WI38 (cell line): ENCODE results near the gene ACTN4.
"Not testable (repeated sequence)": the region's sequence is repeated elsewhere in the genome, so short reads cannot be mapped to it uniquely, and the experiment has no call there.

Experiments used
- H3K4me3 ChIP-seq: 2 replicates; pipeline ENCODE4 v1.5.1; 2011; ENCODE audit warnings: low read depth, mild to moderate bottlenecking, control low read depth, low read length
- TF ChIP-seq, protein P1 (sequence below): IDR thresholded peaks from 2 replicates; pipeline ENCODE4 v1.5.1; 2012; ENCODE audit warnings: low read depth, mild to moderate bottlenecking, control low read depth, low read length

ACTN4 gene

DNA sequence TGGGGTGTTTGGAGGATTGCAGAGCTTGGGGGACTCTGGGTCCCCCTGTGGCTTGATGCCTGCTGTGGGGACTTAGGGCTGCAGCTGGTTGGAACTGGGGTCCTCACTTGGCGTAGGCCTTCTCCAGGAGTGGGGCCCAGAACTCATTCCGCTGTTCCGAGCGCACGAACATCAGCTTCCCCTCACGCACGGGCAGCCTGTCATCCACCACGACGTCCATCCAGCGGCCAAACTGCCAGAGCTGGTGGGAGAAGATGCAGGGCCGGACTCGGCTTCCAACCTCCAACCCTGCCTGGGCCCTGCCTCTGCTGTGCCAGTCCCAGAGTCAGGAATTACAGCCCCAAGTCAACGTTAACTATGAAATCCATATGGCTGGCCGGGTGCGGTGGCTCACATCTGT, 94.2 kb downstream of the ACTN4 start:
- no peak overlapping the region for H3K4me3 ChIP-seq
- TF ChIP-seq, protein P1, sequence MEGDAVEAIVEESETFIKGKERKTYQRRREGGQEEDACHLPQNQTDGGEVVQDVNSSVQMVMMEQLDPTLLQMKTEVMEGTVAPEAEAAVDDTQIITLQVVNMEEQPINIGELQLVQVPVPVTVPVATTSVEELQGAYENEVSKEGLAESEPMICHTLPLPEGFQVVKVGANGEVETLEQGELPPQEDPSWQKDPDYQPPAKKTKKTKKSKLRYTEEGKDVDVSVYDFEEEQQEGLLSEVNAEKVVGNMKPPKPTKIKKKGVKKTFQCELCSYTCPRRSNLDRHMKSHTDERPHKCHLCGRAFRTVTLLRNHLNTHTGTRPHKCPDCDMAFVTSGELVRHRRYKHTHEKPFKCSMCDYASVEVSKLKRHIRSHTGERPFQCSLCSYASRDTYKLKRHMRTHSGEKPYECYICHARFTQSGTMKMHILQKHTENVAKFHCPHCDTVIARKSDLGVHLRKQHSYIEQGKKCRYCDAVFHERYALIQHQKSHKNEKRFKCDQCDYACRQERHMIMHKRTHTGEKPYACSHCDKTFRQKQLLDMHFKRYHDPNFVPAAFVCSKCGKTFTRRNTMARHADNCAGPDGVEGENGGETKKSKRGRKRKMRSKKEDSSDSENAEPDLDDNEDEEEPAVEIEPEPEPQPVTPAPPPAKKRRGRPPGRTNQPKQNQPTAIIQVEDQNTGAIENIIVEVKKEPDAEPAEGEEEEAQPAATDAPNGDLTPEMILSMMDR: no peak

DNA sequence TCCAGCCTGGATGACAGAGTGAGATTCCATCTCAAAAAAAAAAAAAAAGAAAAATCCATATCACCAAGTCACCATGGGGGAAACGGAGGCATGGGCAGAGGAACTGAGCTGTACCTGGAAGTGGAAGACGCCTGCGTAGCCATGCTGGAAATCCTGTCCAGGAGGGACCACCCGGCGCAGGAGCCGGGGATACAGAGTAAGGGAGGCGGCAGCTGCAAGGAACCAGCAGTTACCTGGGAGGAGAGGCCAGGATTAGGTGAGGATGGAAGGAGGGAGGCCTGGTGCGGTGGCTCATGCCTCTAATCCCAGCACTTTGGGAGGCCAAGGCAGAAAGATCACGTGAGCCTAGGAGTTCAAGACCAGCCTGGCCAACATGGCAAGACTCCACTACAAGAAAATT, 94.8 kb downstream of the ACTN4 start:
- H3K4me3 ChIP-seq: no peak overlapping the region
- TF ChIP-seq, protein P1: no peak

DNA sequence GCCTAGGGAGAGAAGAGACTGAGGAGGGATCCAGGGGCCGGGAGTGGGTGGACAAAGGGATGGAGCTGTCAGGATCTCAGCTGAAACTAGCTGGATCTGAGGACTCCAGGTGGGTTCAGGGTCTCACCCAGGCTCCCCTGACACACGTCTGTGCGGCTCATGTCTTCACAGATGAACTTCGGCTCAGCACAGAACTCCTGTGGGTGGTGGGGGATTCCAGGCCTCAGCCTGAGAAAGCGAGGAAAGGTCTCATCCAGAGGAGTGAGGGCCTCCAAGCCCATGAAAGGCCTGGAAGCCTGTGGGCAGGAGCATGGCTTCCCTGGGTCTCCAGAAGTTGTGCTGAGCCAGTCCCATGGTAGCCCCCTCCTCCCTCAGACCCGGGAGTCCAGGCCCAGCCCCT, 95.5 kb downstream of the ACTN4 start:
- TF ChIP-seq, protein P1: no peak
- no peak overlapping the region for H3K4me3 ChIP-seq

DNA sequence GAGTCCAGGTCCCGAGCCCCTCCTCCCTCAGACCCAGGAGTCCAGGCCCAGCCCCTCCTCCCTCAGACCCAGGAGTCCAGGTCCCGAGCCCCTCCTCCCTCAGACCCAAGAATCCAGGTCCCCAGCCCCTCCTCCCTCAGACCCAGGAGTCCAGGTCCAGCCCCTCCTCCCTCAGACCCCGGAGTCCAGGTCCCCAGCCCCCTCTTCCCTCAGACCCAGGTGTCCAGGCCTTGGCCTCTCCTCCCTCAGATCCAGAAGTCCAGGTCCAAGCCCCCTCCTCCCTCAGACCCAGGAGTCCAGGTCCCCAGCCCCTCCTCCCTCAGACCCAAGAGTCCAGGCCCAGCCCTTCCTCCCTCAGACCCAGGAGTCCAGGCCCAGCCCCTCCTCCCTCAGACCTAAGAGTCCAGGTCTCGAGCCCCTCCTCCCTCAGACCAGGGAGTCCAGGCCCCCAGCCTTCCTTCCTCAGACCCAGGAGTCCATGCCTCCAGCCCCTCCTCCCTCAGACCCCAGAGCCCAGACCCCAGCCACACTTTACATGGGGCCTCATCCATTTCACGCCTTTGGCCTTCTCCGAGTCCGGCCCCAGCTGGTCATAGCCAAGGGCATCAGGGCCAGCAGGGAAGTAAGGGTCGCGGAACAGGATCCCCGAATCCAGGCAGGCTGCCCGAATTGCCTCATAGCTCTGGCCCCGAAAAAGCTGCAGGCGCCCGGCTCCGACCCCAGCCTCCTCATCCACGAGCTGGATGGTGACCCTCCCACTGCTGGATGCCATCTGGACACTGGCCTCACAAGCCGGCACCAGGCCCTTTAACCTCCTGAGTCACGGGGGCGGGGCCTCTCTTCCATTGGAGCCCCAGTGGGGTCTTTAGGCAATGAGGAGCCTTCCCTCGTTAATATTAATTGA, 96.2 kb downstream of the ACTN4 start:
- TF ChIP-seq, protein P1: no peak
- no peak overlapping the region for H3K4me3 ChIP-seq

DNA sequence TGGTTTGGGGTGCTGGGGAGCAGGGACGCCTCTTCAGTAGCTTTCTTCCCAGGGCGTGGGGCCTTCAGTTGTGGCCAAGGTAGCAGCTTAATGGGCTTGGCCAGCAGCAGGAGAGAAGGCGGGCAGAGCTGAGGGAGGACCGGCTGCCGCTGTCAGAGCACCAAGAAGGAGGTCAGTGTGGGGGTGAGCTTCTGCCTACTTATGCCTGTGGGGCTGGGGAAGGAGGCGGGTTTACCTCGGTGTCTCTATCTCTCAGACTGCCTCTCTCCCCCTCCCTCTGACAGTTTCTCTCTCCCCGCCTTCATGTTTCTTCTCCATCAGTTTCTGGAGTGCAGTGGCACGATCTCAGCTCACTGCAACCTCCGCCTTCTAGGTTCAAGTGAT, 96.8 kb downstream of the ACTN4 start, which contains the start of gene CAPN12:
CAPN12 (minus strand) TSS at position 177 of the 384 bp plus-strand sequence. CDS start 309 bp downstream, outside the sequence.
- H3K4me3 ChIP-seq: no peak within 1 kb of the TSS
- TF ChIP-seq, protein P1: no peak

DNA sequence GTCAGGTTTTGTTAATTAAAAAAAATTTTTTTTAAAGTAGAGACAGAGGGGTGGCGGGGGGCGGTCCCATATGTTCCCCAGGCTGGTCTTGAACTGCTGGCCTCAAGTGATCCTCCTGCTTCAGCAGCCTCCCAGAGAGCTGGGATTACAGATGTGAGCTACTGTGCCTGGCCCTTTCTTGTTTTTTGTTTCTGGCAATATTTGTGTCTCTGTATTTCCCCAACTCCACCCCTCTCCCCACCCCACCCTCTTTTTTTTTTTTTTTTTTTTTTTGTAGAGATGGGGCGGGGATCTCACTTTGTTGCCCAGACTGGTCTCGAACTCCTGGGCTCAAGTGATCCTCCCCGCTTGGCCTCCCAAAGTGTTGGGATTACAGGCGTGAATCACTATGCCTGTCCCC, 97.4 kb downstream of the ACTN4 start:
- TF ChIP-seq, protein P1: no peak
- no peak overlapping the region for H3K4me3 ChIP-seq

DNA sequence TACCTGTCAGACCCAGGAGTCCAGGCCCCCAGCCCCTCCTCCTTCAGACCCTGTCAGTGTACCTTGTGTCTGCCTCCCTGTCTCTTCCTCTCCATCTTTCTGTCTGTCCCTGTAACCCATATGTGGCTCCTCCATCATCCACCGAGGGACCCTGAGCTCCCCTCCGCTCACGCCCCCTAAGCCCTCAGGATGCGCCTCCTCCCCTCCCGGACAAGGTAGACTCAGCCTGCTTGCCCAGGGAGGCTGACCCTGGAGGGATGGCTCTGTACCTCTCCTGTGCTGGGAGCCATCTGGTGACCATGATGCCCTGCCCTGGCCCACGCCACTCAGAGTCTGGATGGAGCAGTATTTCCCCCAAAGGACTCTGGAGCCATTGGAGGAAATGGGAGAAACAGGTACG, 97.9 kb downstream of the ACTN4 start:
- no peak overlapping the region for H3K4me3 ChIP-seq
- TF ChIP-seq, protein P1: no peak

DNA sequence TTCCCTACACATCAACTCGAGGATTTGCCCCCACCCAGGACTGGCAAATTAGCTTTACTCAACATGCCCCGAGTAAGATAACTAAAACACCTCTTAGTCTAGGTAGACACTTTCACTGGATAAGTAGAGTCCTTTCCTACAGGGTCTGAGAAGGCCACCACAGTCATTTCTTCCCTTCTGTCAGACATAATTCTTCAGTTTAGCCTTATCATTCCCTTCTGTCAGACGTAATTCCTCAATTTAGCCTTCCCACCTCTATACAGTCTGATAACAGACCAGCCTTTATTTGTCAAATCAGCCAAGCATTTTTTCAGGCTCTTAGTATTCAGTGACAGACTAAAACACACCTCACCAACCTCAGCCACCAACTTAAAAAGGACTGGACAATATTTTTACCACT, 106.3 kb downstream of the ACTN4 start:
- not testable (repeated sequence) for H3K4me3 ChIP-seq

DNA sequence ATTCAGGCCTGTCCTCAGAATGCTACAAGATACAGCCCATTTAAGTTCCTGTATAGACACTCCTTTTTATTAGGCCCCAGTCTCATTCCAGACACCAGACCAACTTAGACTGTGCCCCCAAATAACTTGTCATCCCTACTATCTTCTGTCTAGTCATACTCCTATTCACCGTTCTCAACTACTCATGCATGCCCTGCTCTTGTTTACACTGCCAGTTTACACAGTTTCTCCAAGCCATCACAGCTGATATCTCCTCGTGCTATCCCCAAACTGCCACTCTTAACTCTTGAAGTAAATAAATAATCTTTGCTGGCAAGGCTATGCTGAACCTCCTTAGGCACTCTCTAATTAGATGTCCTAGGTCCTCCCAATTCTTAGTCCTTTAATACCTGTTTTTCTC, 106.7 kb downstream of the ACTN4 start:
- not testable (repeated sequence) for H3K4me3 ChIP-seq
